GM12892 (cell line): Measurements from ENCODE around the gene UGT1A4.

Experiments used
- DNase-seq: peaks from one replicate; pipeline ENCODE4 v3.0.0; 2011; ENCODE audit not compliant: insufficient read length
- FAIRE-seq: peaks from 2 replicates; lab custom pipeline; 2011; peaks lifted over from hg19 to GRCh38; lab: Jason Lieb, UNC
- POLR2A ChIP-seq: IDR thresholded peaks from 2 replicates; pipeline ENCODE4 v1.6.1; 2011; ENCODE audit warnings: low read depth, low read length, control low read depth
- POLR2AphosphoS5 ChIP-seq: IDR thresholded peaks from 2 replicates; pipeline ENCODE4 v1.6.1; 2011; ENCODE audit warnings: low read depth, low read length, control low read depth
- TAF1 ChIP-seq: IDR thresholded peaks from 2 replicates; pipeline ENCODE4 v1.6.1; 2011; ENCODE audit warnings: low read depth, mild to moderate bottlenecking, control low read depth, low read length, borderline replicate concordance

UGT1A4 gene

GRCh38 chr2:233758141-233758540 is 39.6 kb downstream of the UGT1A4 start:
- no peak for DNase-seq
- TF ChIP-seq TAF1 (no peak), POLR2AphosphoS5 (no peak), POLR2A (no peak)
- FAIRE-seq: no peak

DNA sequence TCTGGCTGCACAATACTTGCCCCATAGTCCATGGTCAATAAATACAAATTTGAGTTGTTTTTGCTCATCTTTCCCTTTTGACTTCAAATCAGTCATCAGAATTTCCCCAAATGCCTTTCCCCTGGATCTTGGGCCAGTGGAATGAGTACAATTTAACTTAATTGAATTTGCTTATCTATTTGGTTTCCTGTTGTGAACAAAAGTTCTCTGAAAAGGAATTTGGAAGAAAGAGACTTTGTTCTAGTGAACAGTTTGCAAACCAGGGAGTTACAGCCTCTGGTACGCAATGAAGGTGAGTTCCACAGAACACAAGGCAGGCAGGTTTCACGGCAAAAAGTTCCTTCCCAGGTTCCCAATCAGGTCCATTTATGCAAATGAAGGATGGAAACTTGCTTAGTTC is 40.3 kb downstream of the UGT1A4 start:
- no peak for FAIRE-seq
- no peak for DNase-seq

GRCh38 chr2:233760043-233760442 is 41.5 kb downstream of the UGT1A4 start, which contains the start of gene UGT1A1:
Gene UGT1A1, plus strand, starts transcription at chr2:233760270. Its CDS starts 18 bp downstream, at chr2:233760288.
- DNase-seq: no peak
- no peak for FAIRE-seq
- TF ChIP-seq TAF1 (no peak), POLR2A (no peak), POLR2AphosphoS5 (no peak)

More for the DNA sequence above, 40.3 kb downstream of the UGT1A4 start:
- no peak for TF ChIP-seq POLR2AphosphoS5
- no peak for TF ChIP-seq POLR2A
- no peak for TF ChIP-seq TAF1

DNA sequence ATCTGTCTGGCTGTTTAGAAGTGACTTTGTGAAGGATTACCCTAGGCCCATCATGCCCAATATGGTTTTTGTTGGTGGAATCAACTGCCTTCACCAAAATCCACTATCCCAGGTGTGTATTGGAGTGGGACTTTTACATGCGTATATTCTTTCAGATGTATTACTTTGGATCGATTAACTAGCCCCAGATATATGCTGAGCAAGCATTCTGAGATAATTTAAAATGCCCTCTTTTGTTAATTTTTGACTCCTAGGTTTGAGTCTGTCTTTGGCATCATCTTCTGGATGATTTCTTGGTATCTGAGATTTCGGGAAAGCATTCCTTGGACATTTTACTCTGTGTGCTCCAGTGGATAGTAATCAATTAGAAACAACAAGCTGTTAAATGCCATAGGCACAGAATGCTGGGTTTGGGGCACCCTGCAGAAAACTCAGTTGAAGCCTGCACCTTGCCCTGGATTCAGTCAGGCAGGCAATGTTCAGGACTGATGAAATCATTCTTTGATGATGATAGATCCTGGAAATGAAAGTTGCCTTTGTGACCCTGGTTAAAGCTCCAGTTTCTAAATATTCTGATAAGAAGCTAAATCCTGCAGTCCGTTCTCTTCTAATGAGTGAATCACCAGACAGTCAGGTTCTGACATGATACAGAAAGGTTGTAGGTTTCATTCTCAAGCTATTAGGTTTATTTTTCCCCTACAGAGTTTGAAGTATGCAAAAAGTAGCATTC is 42.7 kb downstream of the UGT1A4 start:
- TF ChIP-seq POLR2A (no peak), TAF1 (no peak), POLR2AphosphoS5 (no peak)
- no peak for FAIRE-seq
- no peak for DNase-seq

DNA sequence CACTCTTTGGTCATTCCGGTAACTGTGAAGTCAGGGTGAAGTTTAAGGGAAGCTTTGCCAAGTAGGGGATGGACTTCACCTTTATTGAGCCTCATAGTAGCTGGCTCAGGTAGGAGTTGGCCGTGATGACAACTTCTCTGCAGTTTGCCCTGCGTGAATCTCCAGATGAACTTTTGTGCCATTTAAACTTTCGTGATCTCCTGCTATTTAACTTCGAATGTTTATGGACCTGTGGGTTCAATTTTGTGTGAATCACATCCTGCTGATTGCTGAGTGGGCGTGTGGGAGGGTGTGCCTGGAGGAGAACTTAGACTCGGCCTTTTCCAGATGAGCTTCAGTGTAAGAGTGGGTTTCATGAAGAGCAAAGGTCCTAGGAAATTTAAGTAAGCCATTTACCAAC is 45.7 kb downstream of the UGT1A4 start:
- TF ChIP-seq TAF1 (no peak), POLR2A (no peak), POLR2AphosphoS5 (no peak)
- DNase-seq (no peak), FAIRE-seq (no peak)

DNA sequence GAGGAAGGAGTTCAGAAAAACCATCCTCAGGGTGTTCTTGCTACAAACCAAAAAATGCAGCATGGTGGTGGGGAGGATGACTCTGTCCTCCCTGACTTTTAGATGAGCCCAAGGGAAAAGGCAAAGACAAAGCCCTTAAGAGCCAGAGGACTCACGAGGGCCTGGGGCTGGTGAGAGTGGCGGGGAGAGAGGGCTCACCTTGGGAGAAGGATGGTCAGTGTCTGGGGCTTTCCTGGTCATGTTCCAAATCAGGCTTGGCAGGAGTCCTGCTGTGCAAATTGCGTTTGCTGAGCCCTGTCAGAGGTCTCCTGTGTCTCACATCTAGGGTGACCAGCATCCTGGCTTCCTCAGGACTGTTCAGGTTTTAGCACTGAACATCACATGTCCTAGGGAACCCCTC is 46.2 kb downstream of the UGT1A4 start:
- DNase-seq (no peak), FAIRE-seq (no peak)
- TF ChIP-seq TAF1 (no peak), POLR2A (no peak), POLR2AphosphoS5 (no peak)

DNA sequence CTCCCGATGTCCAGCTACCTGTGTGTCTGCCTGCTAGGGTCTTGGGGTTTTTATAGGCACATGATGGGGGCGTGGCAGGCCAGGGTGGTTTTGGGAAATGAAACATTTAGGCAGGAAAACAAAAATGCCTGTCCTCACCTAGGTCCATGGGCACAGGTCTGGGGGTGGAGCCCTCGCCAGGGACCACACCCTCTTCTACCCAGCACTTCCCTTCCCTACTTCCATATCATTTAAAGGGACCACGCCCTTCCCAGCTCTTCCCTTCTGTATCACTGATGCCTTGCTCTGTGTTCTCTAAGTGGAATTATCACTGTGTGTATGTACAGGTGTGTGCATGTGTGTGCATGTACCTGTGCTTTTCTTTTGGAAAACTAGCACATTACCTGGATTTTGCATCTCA is 47.9 kb downstream of the UGT1A4 start:
- DNase-seq: no peak
- TF ChIP-seq POLR2AphosphoS5 (no peak), POLR2A (no peak), TAF1 (no peak)
- no peak for FAIRE-seq

DNA sequence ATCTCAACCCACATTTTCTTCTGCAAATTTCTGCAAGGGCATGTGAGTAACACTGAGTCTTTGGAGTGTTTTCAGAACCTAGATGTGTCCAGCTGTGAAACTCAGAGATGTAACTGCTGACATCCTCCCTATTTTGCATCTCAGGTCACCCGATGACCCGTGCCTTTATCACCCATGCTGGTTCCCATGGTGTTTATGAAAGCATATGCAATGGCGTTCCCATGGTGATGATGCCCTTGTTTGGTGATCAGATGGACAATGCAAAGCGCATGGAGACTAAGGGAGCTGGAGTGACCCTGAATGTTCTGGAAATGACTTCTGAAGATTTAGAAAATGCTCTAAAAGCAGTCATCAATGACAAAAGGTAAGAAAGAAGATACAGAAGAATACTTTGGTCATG is 49.5 kb downstream of the UGT1A4 start:
- no peak for TF ChIP-seq POLR2A
- TF ChIP-seq POLR2AphosphoS5: no peak
- DNase-seq (no peak), FAIRE-seq (no peak)

GRCh38 chr2:233769260-233769659 is 50.7 kb downstream of the UGT1A4 start:
- FAIRE-seq (no peak), DNase-seq (no peak)
- TF ChIP-seq POLR2AphosphoS5 (no peak), POLR2A (no peak), TAF1 (no peak)

- no peak for TF ChIP-seq TAF1
- TF ChIP-seq POLR2A: no peak
- TF ChIP-seq POLR2AphosphoS5: no peak
- DNase-seq (no peak), FAIRE-seq (no peak)
Measured at GRCh38 chr2:233772153-233772552, 53.6 kb downstream of the UGT1A4 start.

- FAIRE-seq: no peak
Measured at GRCh38 chr2:233772583-233772982, 54.0 kb downstream of the UGT1A4 start.

DNA sequence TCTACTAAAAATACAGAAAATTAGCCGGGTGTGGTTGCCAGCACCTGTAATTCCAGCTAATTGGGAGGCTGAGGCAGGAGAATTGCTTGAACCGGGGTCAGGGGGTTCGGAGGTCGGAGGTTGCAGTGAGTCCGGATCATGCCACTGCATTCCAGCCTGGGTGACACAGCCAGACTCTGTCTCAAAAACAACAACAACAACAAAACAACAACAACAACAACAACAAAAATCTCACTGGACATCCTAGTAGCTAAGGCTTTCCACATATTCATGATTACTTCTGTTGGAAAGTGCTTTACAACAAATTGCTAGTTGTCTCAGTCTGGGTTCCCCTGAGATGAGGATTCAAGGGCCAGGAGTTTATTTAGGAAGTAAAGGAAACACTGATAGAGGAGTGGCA is 55.3 kb downstream of the UGT1A4 start:
- no peak for DNase-seq
- FAIRE-seq: no peak
- TF ChIP-seq TAF1 (no peak), POLR2AphosphoS5 (no peak), POLR2A (no peak)

More at GRCh38 chr2:233772583-233772982, 54.0 kb downstream of the UGT1A4 start:
- TF ChIP-seq POLR2A (no peak), POLR2AphosphoS5 (no peak), TAF1 (no peak)
- DNase-seq: no peak

- DNase-seq (no peak), FAIRE-seq (no peak)
- TF ChIP-seq POLR2AphosphoS5 (no peak), TAF1 (no peak), POLR2A (no peak)
Measured at GRCh38 chr2:233775414-233775813, 56.9 kb downstream of the UGT1A4 start.
